ENCODE data around the gene PCNX2.

GRCh38 chr1:232965912-232966217 lies 329.7 kb downstream of the PCNX2 start:
- TF ChIP-seq MAX (IDR thresholded peaks at IDR 0.05) (no peak), RAD21 (IDR thresholded peaks at IDR 0.05; ENCODE audit: low read depth) (no peak), TAF1 (IDR thresholded peaks at IDR 0.05; ENCODE audit: low read depth) (no peak), EP300 (IDR thresholded peaks at IDR 0.05; ENCODE audit: borderline replicate concordance) (no peak), EGR1 (IDR thresholded peaks at IDR 0.05) (no peak), FOXM1 (IDR thresholded peaks at IDR 0.05; ENCODE audit: borderline replicate concordance, low read depth) (no peak), TCF12 (IDR thresholded peaks at IDR 0.05; ENCODE audit: low read depth) (no peak), REST (IDR thresholded peaks at IDR 0.05; ENCODE audit: low read depth) (no peak)
